ENCODE measurements around the gene LPA.
"Not testable (repeated sequence)": the region's sequence is repeated elsewhere in the genome, so short reads cannot be mapped to it uniquely, and the experiment has no call there.

GRCh38 chr6:160701918-160702680, 38.0 kb upstream of the LPA start, which contains the start of gene PLG:
- TF ChIP-seq CTBP1 (IDR thresholded peaks at IDR 0.05; ENCODE audit: borderline replicate concordance); SP1 (IDR thresholded peaks at IDR 0.05); BHLHE40 (IDR thresholded peaks at IDR 0.05; ENCODE audit: borderline replicate concordance); HDGF (IDR thresholded peaks at IDR 0.05; ENCODE audit: borderline replicate concordance); TARDBP (IDR thresholded peaks at IDR 0.05): not testable (repeated sequence)
